ENCODE data around the gene MEGF6. TPM values are rescaled to one million over a fixed set of nuclear protein-coding genes. Genes with fewer than 3 reads are reported as not detected.

The MEGF6 gene
- total RNA-seq, 1 donor from 2014 or later, result 1.3 TPM

DNA sequence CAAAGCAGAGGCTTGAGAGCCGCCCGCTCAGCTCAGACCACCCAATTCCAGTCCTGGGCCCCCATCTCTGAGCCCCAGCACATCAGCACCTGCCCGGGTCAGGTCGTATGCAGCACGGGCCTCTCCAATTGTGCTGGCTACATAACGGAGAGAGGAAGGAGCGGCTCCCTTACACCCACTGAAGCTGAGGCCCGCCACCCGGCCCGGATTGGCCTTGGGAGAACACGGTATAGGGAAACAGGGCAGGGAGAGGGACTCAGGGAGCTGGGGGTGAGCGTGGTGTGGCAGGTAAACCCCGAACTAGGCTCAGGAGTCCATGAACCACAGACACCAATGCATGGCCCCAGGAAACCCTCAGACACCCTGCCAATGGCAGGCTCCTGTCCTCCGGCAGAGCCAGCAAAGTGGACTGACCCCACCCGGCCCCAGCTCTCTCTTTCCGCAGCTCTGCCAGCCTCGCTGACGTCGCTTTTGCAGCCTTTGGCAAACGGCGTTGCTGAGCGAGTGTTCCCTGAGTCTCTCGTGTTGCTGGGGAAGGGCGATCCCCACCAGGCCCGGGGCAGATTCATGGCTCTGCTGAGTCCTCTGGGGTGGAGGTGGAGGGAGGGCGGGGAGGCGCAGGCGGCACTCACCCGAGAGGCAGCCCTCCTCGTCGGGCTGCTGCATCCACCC lies 16.5 kb downstream of the MEGF6 start:
- no peaks in the 10 kb centered on the region for H3K36me3 ChIP-seq (ENCODE audit: control insufficient read depth, insufficient read depth, low read length)
- no peak for FAIRE-seq

GRCh38 chr1:3593745-3594144 lies 17.6 kb downstream of the MEGF6 start:
- FAIRE-seq (no peak), DNase-seq (ENCODE audit: low read depth) (no peak)
- H3K4me3 ChIP-seq (ENCODE audit: low read depth, low read length), result no peak overlapping the region
- TF ChIP-seq, protein P1, sequence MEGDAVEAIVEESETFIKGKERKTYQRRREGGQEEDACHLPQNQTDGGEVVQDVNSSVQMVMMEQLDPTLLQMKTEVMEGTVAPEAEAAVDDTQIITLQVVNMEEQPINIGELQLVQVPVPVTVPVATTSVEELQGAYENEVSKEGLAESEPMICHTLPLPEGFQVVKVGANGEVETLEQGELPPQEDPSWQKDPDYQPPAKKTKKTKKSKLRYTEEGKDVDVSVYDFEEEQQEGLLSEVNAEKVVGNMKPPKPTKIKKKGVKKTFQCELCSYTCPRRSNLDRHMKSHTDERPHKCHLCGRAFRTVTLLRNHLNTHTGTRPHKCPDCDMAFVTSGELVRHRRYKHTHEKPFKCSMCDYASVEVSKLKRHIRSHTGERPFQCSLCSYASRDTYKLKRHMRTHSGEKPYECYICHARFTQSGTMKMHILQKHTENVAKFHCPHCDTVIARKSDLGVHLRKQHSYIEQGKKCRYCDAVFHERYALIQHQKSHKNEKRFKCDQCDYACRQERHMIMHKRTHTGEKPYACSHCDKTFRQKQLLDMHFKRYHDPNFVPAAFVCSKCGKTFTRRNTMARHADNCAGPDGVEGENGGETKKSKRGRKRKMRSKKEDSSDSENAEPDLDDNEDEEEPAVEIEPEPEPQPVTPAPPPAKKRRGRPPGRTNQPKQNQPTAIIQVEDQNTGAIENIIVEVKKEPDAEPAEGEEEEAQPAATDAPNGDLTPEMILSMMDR (IDR thresholded peaks at IDR 0.05; ENCODE audit: insufficient read depth, low read length, severe bottlenecking), result no peak
- H3K36me3 ChIP-seq (ENCODE audit: control insufficient read depth, insufficient read depth, low read length), result no peaks in the 10 kb centered on the region
- peaks cover 2% of the 10 kb centered on the region for H3K27me3 ChIP-seq (ENCODE audit: control insufficient read depth, insufficient read depth, low read length)

More for the DNA sequence above, 16.5 kb downstream of the MEGF6 start:
- Histone ChIP-seq H3K27me3 (ENCODE audit: control insufficient read depth, insufficient read depth, low read length) (peaks cover 2% of the 10 kb centered on the region), H3K4me3 (ENCODE audit: low read depth, low read length) (no peak overlapping the region)
- no peak for DNase-seq (ENCODE audit: low read depth)
- TF ChIP-seq, protein P1 (IDR thresholded peaks at IDR 0.05; ENCODE audit: insufficient read depth, low read length, severe bottlenecking), result no peak

DNA sequence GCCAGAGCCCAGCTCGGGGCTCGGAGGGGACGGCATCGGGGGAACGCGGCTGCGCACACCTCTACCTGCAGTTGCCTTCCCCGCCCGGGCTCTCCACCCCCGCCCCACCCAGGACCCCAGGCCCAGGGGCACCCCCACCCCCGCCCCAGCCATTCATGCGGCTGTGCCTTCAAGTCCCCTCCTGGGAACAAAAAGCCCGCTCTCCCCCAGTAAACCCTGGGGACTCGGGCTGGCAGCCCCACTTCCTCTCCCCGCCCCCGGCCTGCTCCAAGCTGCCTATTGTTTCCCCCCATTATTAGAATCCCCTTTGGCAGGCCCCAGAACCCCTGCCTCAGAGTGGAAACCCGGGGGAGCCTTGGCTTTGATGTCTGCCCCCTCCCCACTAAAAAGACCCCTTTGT lies 18.0 kb downstream of the MEGF6 start:
- FAIRE-seq (no peak), DNase-seq (ENCODE audit: low read depth) (no peak)
- TF ChIP-seq, protein P1 (IDR thresholded peaks at IDR 0.05; ENCODE audit: insufficient read depth, low read length, severe bottlenecking), result no peak
- Histone ChIP-seq H3K27me3 (ENCODE audit: control insufficient read depth, insufficient read depth, low read length) (peaks cover 2% of the 10 kb centered on the region), H3K36me3 (ENCODE audit: control insufficient read depth, insufficient read depth, low read length) (no peaks in the 10 kb centered on the region), H3K4me3 (ENCODE audit: low read depth, low read length) (no peak overlapping the region)

GRCh38 chr1:3590951-3591865 lies 20.1 kb downstream of the MEGF6 start:
- DNase-seq (ENCODE audit: low read depth) (no peak), FAIRE-seq (no peak)
- Histone ChIP-seq H3K36me3 (ENCODE audit: control insufficient read depth, insufficient read depth, low read length) (no peaks in the 10 kb centered on the region), H3K27me3 (ENCODE audit: control insufficient read depth, insufficient read depth, low read length) (no peaks in the 10 kb centered on the region), H3K4me3 (ENCODE audit: low read depth, low read length) (no peak overlapping the region)
- TF ChIP-seq, protein P1 (IDR thresholded peaks at IDR 0.05; ENCODE audit: insufficient read depth, low read length, severe bottlenecking), result no peak

DNA sequence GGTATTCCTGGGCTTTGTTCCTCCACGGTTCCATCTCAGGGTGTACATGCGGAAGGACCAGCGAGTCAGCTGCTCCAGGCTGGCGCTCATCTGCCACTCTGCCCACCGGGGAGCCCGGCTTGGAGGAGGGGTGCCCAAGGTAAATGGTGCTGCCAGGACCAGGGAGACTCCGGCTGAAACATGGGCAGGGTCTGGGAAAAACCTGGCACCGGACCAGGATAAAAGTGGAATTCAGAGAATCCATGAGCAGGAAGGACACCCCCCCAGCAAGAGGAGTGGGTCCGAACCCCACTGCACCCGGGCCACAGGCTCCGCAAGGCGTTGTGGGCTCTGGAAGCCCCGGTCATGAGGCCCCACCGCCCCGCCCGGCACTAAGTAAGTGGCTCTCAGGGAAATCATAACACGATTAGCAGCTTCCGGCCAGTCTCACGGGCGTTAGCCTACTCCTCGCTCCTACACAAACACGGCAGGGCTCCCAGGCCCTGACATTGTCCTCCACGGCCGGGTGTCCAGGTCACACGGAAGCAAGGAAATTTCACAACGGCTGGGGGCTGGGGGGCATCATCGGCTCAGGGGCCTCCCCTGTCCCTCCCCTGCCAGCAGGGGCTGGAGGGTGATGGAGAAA lies 21.1 kb downstream of the MEGF6 start:
- TF ChIP-seq, protein P1 (IDR thresholded peaks at IDR 0.05; ENCODE audit: insufficient read depth, low read length, severe bottlenecking), result no peak
- DNase-seq (ENCODE audit: low read depth), result no peak
- Histone ChIP-seq H3K4me3 (ENCODE audit: low read depth, low read length) (no peak overlapping the region), H3K27me3 (ENCODE audit: control insufficient read depth, insufficient read depth, low read length) (no peaks in the 10 kb centered on the region), H3K36me3 (ENCODE audit: control insufficient read depth, insufficient read depth, low read length) (no peaks in the 10 kb centered on the region)
- no peak for FAIRE-seq
